ENCODE measurements around the gene CDKN1A.
"Not testable (repeated sequence)": the region's sequence is repeated elsewhere in the genome, so short reads cannot be mapped to it uniquely, and the experiment has no call there.

The CDKN1A gene

DNA sequence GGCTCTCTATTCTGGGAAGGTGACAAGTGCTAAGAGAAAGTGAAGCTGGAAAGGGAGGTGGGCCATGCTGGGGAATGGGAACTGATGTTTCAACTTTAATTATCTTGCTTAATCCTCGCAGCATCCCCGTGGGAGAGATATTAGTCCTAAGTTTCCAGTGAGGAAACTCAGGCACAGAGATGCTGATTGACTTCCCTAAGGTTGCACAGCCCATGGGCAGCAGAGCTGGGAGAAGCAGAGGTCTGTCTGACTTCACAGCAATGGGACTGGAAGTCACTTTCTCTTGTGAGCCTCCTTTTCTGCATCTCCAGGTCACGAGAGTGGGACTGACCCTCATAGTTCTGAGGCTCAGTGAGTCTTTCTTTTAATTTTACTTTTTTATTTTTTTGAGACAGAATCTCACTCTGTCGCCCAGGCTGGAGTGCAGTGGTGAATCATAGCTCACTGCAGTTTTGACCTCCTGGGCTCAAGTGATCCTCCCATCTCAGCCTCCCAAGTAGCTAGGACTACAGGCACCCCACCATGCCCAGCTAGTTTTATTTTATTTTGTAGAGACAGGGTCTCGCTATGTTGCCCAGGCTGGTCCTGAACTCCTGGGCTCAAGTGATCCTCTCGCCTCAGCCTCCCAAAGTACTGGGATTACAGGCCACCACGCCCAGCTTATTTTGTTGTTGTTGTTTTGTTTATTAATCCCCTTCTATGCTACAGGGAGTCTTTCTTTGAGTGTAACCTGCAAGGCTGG lies 21.7 kb downstream of the CDKN1A start:
- H3K9ac ChIP-seq (ENCODE audit: low read length): no peak overlapping the region
- no peaks in the 10 kb centered on the region for H3K9me3 ChIP-seq (ENCODE audit: control insufficient read depth, insufficient read depth, low read depth, low read length)
- no peak overlapping the region for H3K27ac ChIP-seq (ENCODE audit: low read depth, low read length)
- no peaks in the 10 kb centered on the region for H3K36me3 ChIP-seq (ENCODE audit: control insufficient read depth, insufficient read depth, low read length)
- H3K27me3 ChIP-seq (ENCODE audit: control insufficient read depth, insufficient read depth, low read length): no peaks in the 10 kb centered on the region
- no peaks in the 10 kb centered on the region for H3K4me1 ChIP-seq (ENCODE audit: control insufficient read depth, insufficient read depth, low read length)
- no peak overlapping the region for H3K4me3 ChIP-seq (ENCODE audit: low read depth, low read length)

DNA sequence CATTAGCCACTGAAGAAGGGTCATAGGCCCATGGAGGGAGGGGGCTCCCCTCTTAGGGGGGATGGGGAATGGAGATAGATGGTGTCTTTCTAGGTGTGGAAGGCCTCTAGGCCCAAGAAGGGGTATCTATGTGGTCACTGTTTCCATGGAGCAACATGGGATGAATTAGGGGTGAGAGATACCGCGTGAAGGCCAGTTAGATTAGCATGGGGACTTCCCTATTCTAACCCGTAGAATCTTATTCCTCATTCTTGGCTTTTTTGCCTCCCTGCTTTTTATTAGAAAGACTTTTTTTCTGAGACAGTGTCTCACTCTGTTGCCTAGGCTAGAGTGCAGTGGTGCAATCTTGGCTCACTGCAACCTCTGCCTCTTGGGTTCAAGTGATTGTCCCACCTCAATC lies 22.3 kb downstream of the CDKN1A start:
- H3K9me3 ChIP-seq (ENCODE audit: control insufficient read depth, insufficient read depth, low read depth, low read length): no peaks in the 10 kb centered on the region
- H3K4me3 ChIP-seq (ENCODE audit: low read depth, low read length): no peak overlapping the region
- no peak overlapping the region for H3K27ac ChIP-seq (ENCODE audit: low read depth, low read length)
- no peaks in the 10 kb centered on the region for H3K4me1 ChIP-seq (ENCODE audit: control insufficient read depth, insufficient read depth, low read length)
- H3K36me3 ChIP-seq (ENCODE audit: control insufficient read depth, insufficient read depth, low read length): no peaks in the 10 kb centered on the region
- H3K9ac ChIP-seq (ENCODE audit: low read length): no peak overlapping the region
- no peaks in the 10 kb centered on the region for H3K27me3 ChIP-seq (ENCODE audit: control insufficient read depth, insufficient read depth, low read length)

DNA sequence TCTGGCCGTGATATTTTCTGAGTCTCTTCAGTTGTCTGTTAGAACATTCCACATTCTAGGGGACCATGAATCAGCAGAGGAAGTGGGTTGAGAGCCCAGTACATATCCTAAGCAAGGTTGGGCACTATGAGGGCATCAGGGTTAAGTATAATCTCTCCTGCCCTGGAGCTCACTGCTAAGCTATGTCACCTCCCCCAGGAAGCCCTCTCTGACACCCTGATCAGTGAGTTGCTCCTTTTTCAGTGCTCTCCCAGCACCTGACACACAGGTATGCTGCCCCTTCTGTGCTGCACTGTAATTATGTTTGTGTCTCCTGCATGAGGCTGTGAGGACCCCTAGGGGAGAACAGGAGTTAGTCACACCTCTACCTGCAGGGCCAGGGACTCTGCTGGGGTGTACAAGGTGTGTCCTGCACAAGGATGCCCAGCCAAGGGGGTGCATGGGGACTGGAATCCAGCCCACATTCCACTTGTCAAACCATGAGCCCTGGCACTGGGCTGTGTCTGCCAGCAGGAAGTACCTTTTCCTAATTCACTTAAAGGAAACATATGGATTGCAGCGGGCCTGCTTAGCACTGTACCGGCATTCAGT lies 23.0 kb downstream of the CDKN1A start:
- no peaks in the 10 kb centered on the region for H3K9me3 ChIP-seq (ENCODE audit: control insufficient read depth, insufficient read depth, low read depth, low read length)
- no peak overlapping the region for H3K4me3 ChIP-seq (ENCODE audit: low read depth, low read length)
- no peaks in the 10 kb centered on the region for H3K36me3 ChIP-seq (ENCODE audit: control insufficient read depth, insufficient read depth, low read length)
- no peaks in the 10 kb centered on the region for H3K27me3 ChIP-seq (ENCODE audit: control insufficient read depth, insufficient read depth, low read length)
- no peak overlapping the region for H3K27ac ChIP-seq (ENCODE audit: low read depth, low read length)
- no peak overlapping the region for H3K9ac ChIP-seq (ENCODE audit: low read length)
- H3K4me1 ChIP-seq (ENCODE audit: control insufficient read depth, insufficient read depth, low read length): no peaks in the 10 kb centered on the region

DNA sequence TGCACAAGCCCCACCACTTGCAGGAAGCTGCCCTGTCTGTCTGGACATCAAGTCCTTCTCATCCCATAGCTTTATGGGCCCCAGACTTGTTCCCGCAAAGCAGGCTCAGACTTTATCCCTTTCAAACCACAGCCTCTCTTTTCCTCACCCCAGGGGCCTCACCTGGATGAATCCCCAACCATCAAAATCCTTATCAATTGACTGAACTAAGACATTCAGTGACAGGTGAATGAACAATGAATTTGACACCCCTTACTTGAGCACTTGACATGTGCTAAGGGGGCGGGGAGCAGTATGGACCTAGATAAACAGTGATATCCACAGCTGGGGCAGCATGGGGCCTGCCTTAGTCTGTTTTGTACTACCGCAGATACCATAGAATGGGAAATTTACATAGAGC lies 24.1 kb downstream of the CDKN1A start:
- no peaks in the 10 kb centered on the region for H3K9me3 ChIP-seq (ENCODE audit: control insufficient read depth, insufficient read depth, low read depth, low read length)
- H3K36me3 ChIP-seq (ENCODE audit: control insufficient read depth, insufficient read depth, low read length): no peaks in the 10 kb centered on the region
- no peak overlapping the region for H3K27ac ChIP-seq (ENCODE audit: low read depth, low read length)
- no peaks in the 10 kb centered on the region for H3K4me1 ChIP-seq (ENCODE audit: control insufficient read depth, insufficient read depth, low read length)
- no peaks in the 10 kb centered on the region for H3K27me3 ChIP-seq (ENCODE audit: control insufficient read depth, insufficient read depth, low read length)
- H3K9ac ChIP-seq (ENCODE audit: low read length): no peak overlapping the region
- H3K4me3 ChIP-seq (ENCODE audit: low read depth, low read length): no peak overlapping the region

DNA sequence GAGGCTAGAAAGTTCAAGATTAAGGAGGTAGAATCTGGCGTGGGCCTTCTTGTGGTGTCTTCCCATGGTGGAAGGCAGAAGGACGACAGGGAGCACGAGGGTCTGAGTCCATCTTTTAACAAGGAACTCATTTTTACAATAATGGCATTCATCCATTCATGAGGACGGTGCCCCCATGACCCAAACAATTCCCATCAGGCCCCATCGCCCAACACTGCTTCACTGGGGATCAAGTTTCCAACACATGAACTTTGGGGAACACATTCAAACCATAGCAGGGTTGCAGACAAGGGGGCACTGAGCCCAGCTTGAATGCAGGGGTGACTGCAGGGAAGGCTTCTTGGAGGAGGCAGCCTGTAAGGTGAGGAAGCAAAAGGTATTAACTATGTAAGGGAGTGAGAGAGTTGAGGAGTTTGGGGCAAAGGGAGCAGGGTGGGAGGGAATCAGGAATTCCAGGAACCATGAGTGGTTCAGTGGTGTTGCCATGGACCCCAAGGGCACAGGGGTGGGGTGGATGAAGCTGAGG lies 24.6 kb downstream of the CDKN1A start:
- no peak overlapping the region for H3K4me3 ChIP-seq (ENCODE audit: low read depth, low read length)
- no peaks in the 10 kb centered on the region for H3K4me1 ChIP-seq (ENCODE audit: control insufficient read depth, insufficient read depth, low read length)
- no peaks in the 10 kb centered on the region for H3K27me3 ChIP-seq (ENCODE audit: control insufficient read depth, insufficient read depth, low read length)
- no peak overlapping the region for H3K27ac ChIP-seq (ENCODE audit: low read depth, low read length)
- H3K9me3 ChIP-seq (ENCODE audit: control insufficient read depth, insufficient read depth, low read depth, low read length): no peaks in the 10 kb centered on the region
- H3K36me3 ChIP-seq (ENCODE audit: control insufficient read depth, insufficient read depth, low read length): no peaks in the 10 kb centered on the region
- no peak overlapping the region for H3K9ac ChIP-seq (ENCODE audit: low read length)

DNA sequence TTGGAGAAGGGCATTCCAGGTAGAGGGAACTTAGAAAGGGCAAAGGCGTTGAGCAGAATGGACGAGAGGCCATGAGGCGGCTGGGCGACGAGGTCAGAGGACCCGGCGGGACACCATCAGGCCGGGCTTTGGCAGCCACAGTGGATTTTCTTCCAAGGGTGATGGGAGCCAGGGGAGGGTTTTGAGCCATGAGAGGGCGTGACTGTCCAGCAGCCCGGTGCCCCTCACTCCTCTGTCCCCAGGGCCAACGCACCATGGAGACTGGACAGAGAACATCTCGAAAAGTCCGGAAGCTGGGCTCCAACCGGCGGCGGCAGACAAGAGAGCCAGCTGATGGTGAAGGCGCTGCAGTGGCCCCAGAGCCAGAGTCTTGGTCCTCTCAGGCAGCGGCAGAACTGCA lies 25.5 kb downstream of the CDKN1A start:
- Histone ChIP-seq H3K4me3 (ENCODE audit: low read depth, low read length) (no peak overlapping the region), H3K9me3 (ENCODE audit: control insufficient read depth, insufficient read depth, low read depth, low read length) (no peaks in the 10 kb centered on the region), H3K9ac (ENCODE audit: low read length) (no peak overlapping the region), H3K27me3 (ENCODE audit: control insufficient read depth, insufficient read depth, low read length) (no peaks in the 10 kb centered on the region), H3K36me3 (ENCODE audit: control insufficient read depth, insufficient read depth, low read length) (no peaks in the 10 kb centered on the region), H3K4me1 (ENCODE audit: control insufficient read depth, insufficient read depth, low read length) (no peaks in the 10 kb centered on the region), H3K27ac (ENCODE audit: low read depth, low read length) (no peak overlapping the region)

DNA sequence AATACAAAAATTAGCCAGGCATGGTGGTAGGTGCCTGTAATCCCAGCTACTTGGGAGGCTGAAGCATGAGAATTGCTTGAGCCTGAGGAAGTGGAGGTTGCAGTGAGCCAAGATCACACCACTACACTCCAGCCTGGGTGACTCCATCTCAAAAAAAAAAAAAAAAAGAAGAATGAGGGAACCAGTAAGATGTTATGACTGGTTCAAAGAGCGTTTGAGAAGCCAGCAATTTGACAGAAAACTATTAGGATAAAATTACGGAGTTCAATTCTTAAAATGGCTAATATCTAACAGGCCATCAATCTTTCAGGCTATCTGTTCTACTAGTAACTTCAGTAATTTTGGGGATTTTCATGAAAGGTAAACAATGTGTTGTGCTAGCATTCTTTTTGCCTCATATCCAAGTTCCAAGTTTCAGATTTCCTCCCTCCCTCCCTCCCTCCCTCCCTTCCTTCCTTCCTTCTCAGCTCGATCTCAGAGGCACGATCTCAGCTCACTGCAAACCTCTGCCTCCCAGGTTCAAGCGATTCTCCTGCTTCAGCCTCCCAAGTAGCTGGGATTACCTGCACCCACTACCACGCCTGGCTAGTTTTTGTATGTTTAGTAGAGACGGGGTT lies 26.6 kb downstream of the CDKN1A start:
- H3K27ac ChIP-seq (ENCODE audit: low read depth, low read length); H3K4me1 ChIP-seq (ENCODE audit: control insufficient read depth, insufficient read depth, low read length); H3K36me3 ChIP-seq (ENCODE audit: control insufficient read depth, insufficient read depth, low read length); H3K9ac ChIP-seq (ENCODE audit: low read length); H3K9me3 ChIP-seq (ENCODE audit: control insufficient read depth, insufficient read depth, low read depth, low read length); H3K4me3 ChIP-seq (ENCODE audit: low read depth, low read length); H3K27me3 ChIP-seq (ENCODE audit: control insufficient read depth, insufficient read depth, low read length): not testable (repeated sequence)

DNA sequence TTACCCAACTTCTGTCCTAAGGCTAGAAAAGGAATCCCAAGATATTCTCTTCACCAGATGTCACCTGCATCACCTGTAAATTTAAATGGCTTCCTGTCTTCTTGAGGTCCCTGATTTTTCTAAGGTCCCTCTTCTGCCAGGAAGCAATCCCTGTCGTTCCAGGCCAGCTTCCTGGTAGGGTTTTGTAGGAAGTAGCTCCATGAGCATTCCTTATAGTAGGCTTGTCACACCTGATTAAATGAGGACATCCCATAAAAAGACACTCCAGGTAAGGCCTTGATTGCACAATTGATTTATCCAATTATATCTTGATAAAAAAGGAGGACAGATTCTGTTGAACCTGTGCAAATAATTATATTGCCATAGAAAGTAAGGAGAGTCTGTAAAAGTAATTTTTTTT lies 27.8 kb downstream of the CDKN1A start:
- Histone ChIP-seq H3K36me3 (ENCODE audit: control insufficient read depth, insufficient read depth, low read length) (no peaks in the 10 kb centered on the region), H3K4me1 (ENCODE audit: control insufficient read depth, insufficient read depth, low read length) (no peaks in the 10 kb centered on the region), H3K9ac (ENCODE audit: low read length) (no peak overlapping the region)

DNA sequence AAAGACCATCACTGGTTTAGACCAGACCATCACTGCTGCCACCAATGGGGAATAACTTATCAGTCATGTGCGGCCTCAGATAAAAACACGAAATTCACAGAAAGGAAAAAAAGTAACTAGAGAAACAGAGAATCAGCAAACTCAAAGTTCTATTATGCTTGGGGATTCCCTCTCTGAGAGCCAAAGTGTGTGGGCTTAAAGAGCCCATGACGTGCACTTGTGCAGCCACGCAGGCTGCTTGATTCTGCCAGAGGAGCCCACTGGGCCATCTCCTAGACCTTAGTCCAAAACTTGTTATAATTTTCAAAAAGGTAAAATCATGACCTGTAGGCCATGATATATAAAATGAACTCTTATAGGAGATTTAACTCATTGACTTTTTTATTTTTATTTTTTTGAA lies 34.3 kb downstream of the CDKN1A start:
- H3K36me3 ChIP-seq (ENCODE audit: control insufficient read depth, insufficient read depth, low read length): no peaks in the 10 kb centered on the region
- no peaks in the 10 kb centered on the region for H3K27me3 ChIP-seq (ENCODE audit: control insufficient read depth, insufficient read depth, low read length)
- no peak overlapping the region for H3K4me3 ChIP-seq (ENCODE audit: low read depth, low read length)
- H3K9me3 ChIP-seq (ENCODE audit: control insufficient read depth, insufficient read depth, low read depth, low read length): no peaks in the 10 kb centered on the region
- H3K9ac ChIP-seq (ENCODE audit: low read length): no peak overlapping the region
- peaks cover 8% of the 10 kb centered on the region for H3K4me1 ChIP-seq (ENCODE audit: control insufficient read depth, insufficient read depth, low read length)
- H3K27ac ChIP-seq (ENCODE audit: low read depth, low read length): no peak overlapping the region

More for the DNA sequence above, 27.8 kb downstream of the CDKN1A start:
- no peak overlapping the region for H3K4me3 ChIP-seq (ENCODE audit: low read depth, low read length)
- no peaks in the 10 kb centered on the region for H3K9me3 ChIP-seq (ENCODE audit: control insufficient read depth, insufficient read depth, low read depth, low read length)
- no peaks in the 10 kb centered on the region for H3K27me3 ChIP-seq (ENCODE audit: control insufficient read depth, insufficient read depth, low read length)
- no peak overlapping the region for H3K27ac ChIP-seq (ENCODE audit: low read depth, low read length)

DNA sequence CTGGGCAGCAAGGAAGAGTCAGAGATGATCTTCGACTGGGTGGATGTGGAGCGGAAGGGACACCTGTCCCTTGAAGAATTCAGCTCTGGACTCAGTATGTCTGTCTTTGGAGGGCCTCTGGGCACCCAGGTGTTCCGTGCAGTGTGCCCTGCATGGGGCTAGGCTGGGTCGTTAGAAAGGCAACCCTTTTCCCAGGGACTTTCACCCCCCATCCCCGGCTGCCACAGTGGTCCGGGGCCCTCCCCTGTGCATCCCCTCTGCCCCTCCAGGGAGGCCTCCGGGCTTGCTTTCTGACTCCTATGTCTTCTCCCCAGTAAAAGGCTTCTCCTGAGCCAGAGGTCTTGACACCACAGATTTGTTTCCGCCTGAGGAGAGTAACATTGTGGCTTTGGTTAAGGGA lies 35.3 kb downstream of the CDKN1A start:
- H3K27me3 ChIP-seq (ENCODE audit: control insufficient read depth, insufficient read depth, low read length): no peaks in the 10 kb centered on the region
- H3K9ac ChIP-seq (ENCODE audit: low read length): no peak overlapping the region
- H3K4me1 ChIP-seq (ENCODE audit: control insufficient read depth, insufficient read depth, low read length): peaks cover 14% of the 10 kb centered on the region
- no peaks in the 10 kb centered on the region for H3K36me3 ChIP-seq (ENCODE audit: control insufficient read depth, insufficient read depth, low read length)
- no peaks in the 10 kb centered on the region for H3K9me3 ChIP-seq (ENCODE audit: control insufficient read depth, insufficient read depth, low read depth, low read length)
- H3K4me3 ChIP-seq (ENCODE audit: low read depth, low read length): no peak overlapping the region
- no peak overlapping the region for H3K27ac ChIP-seq (ENCODE audit: low read depth, low read length)

DNA sequence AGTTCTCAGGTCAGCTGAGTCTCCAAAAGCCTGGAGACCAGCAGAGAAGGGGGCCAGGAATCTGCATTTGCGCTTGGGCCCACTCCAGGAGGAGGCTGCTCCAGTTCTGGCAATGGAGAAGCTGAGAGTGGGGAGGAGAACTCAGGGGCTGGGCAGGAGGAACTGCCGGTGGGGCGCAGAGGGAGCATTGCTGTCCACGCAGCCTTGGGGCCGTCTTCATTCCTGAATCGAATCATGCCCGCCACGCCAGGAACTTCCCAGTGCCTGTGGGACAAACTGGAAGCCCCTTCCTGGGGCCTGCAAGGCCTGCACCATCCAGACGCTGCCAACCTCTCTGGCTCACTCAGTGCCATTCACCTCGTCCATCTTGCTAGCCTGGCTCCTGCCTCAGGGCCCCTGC lies 36.0 kb downstream of the CDKN1A start:
- H3K4me3 ChIP-seq (ENCODE audit: low read depth, low read length): no peak overlapping the region
- H3K27ac ChIP-seq (ENCODE audit: low read depth, low read length): no peak overlapping the region
- no peaks in the 10 kb centered on the region for H3K9me3 ChIP-seq (ENCODE audit: control insufficient read depth, insufficient read depth, low read depth, low read length)
- H3K4me1 ChIP-seq (ENCODE audit: control insufficient read depth, insufficient read depth, low read length): peaks cover 14% of the 10 kb centered on the region
- no peak overlapping the region for H3K9ac ChIP-seq (ENCODE audit: low read length)
- H3K36me3 ChIP-seq (ENCODE audit: control insufficient read depth, insufficient read depth, low read length): no peaks in the 10 kb centered on the region
- H3K27me3 ChIP-seq (ENCODE audit: control insufficient read depth, insufficient read depth, low read length): no peaks in the 10 kb centered on the region

Measured in HUES6 (cell line).